Neural cell (in vitro differentiated cells): ENCODE measurements around the gene ABHD2. TPM values are rescaled to one million over a fixed set of nuclear protein-coding genes. Genes with fewer than 3 reads are reported as not detected.

Source experiments
- H2AFZ ChIP-seq: fragments of 200-600, 300-800 bp; sonication (generic), shearing (Covaris generic); 2 replicates; pipeline ENCODE4 v1.6.0; 2014; ENCODE audit warnings: low read depth, mild to moderate bottlenecking, antibody characterized with exemption, low read length, moderate library complexity
- H3F3A ChIP-seq: fragments of 200-600 bp; shearing (Covaris generic); 2 replicates; pipeline ENCODE4 v1.6.1; 2016; ENCODE audit warnings: mild to moderate bottlenecking, moderate library complexity, mixed read lengths, antibody characterized with exemption, low read length; ENCODE audit not compliant: insufficient read depth, poor library complexity, severe bottlenecking
- H3K27ac ChIP-seq: fragments of 200-600, 300-800 bp; sonication (generic), shearing (Covaris generic); 2 replicates; pipeline ENCODE4 v1.5.1; 2014; ENCODE audit warnings: mild to moderate bottlenecking, low read length, moderate library complexity
- H3K27me3 ChIP-seq: fragments of 300-800, 200-600 bp; sonication (generic), shearing (Covaris generic); 2 replicates; pipeline ENCODE4 v1.6.0; 2014; ENCODE audit warnings: mild to moderate bottlenecking, low read depth, low read length, moderate library complexity; ENCODE audit not compliant: insufficient read depth
- H3K36me3 ChIP-seq: fragments of 300-800, 200-600 bp; sonication (generic), shearing (Covaris generic); 2 replicates; pipeline ENCODE4 v1.5.1; 2014; ENCODE audit warnings: mild to moderate bottlenecking, antibody characterized with exemption, low read length, moderate library complexity; ENCODE audit not compliant: insufficient read depth
- H3K4me2 ChIP-seq: fragments of 300-800, 200-600 bp; sonication (generic), shearing (Covaris generic); 2 replicates; pipeline ENCODE4 v1.6.0; 2014; ENCODE audit warnings: mild to moderate bottlenecking, low read length
- H3K4me3 ChIP-seq: fragments of 300-800, 200-600 bp; sonication (generic), shearing (Covaris generic); 2 replicates; pipeline ENCODE4 v1.5.1; 2014; ENCODE audit warnings: mild to moderate bottlenecking, low read length, moderate library complexity
- H3K79me2 ChIP-seq: fragments of 200-600 bp; shearing (Covaris generic); replicated peaks from 2 replicates; pipeline ENCODE4 v1.6.0; 2014; ENCODE audit warnings: mild to moderate bottlenecking, low read length, moderate library complexity; ENCODE audit not compliant: insufficient read depth
- H3K9ac ChIP-seq: fragments of 300-800, 200-600 bp; sonication (generic), shearing (Covaris generic); 2 replicates; pipeline ENCODE4 v1.6.1; 2016; ENCODE audit warnings: mild to moderate bottlenecking, low read length, mixed read lengths
- H3K9me2 ChIP-seq: fragments of 200-600 bp; shearing (Covaris generic); 2 replicates; pipeline ENCODE4 v1.6.1; 2016; ENCODE audit warnings: mild to moderate bottlenecking, low read length, mixed read lengths; ENCODE audit not compliant: insufficient read depth
- H3K9me3 ChIP-seq: fragments of 200-600, 300-800 bp; sonication (generic), shearing (Covaris generic); 2 replicates; pipeline ENCODE4 v1.6.1; 2016; ENCODE audit warnings: mild to moderate bottlenecking, mixed run types, low read length, moderate library complexity, mixed read lengths
- H4K20me1 ChIP-seq: fragments of 200-600 bp; shearing (Covaris generic); 2 replicates; pipeline ENCODE4 v1.6.1; 2016; ENCODE audit warnings: mild to moderate bottlenecking, mixed run types; ENCODE audit not compliant: insufficient read depth
- CTCF ChIP-seq: fragments of 450-650 bp; IDR thresholded peaks from 2 replicates; pipeline ENCODE4 v1.5.1; 2014; ENCODE audit warnings: antibody characterized with exemption, mild to moderate bottlenecking, moderate library complexity; ENCODE audit not compliant: poor library complexity, severe bottlenecking
- EP300 ChIP-seq: fragments of 450-650 bp; conservative IDR thresholded peaks from 2 replicates; pipeline ENCODE4 v1.6.1; 2014; ENCODE audit warnings: antibody characterized with exemption, mild to moderate bottlenecking, moderate library complexity; ENCODE audit not compliant: poor library complexity, severe bottlenecking
- EZH2 ChIP-seq: fragments of 200-600, 300-800 bp; shearing (Covaris generic), sonication (generic); IDR thresholded peaks from 2 replicates; pipeline ENCODE4 v1.6.1; 2014; ENCODE audit warnings: antibody characterized with exemption, low read length, borderline replicate concordance, mild to moderate bottlenecking; ENCODE audit not compliant: insufficient read depth, poor library complexity, severe bottlenecking
- MXI1 ChIP-seq: fragments of 450-650 bp; conservative IDR thresholded peaks from 2 replicates; pipeline ENCODE4 v1.6.1; 2014; ENCODE audit warnings: antibody characterized with exemption, mild to moderate bottlenecking; ENCODE audit not compliant: poor library complexity, severe bottlenecking
- POLR2AphosphoS5 ChIP-seq: IDR thresholded peaks from 2 replicates; pipeline ENCODE4 v1.6.1; 2012
- RAD21 ChIP-seq: fragments of 450-650 bp; conservative IDR thresholded peaks from 2 replicates; pipeline ENCODE4 v1.6.1; 2014; ENCODE audit warnings: antibody characterized with exemption, mild to moderate bottlenecking, moderate library complexity
- REST ChIP-seq: IDR thresholded peaks from 2 replicates; pipeline ENCODE4 v1.6.1; 2012; ENCODE audit warnings: borderline replicate concordance
- SMC3 ChIP-seq: fragments of 450-650 bp; conservative IDR thresholded peaks from 2 replicates; pipeline ENCODE4 v1.6.1; 2014; ENCODE audit warnings: antibody characterized with exemption, mild to moderate bottlenecking, moderate library complexity; ENCODE audit not compliant: poor library complexity
- TAF1 ChIP-seq: IDR thresholded peaks from 2 replicates; pipeline ENCODE4 v1.6.1; 2012; ENCODE audit warnings: low read depth
- polyA plus RNA-seq: library from polyadenylated mRNA; depleted of rRNA; stranded (reverse); fragments of >200 nt; gene quantifications from 2 replicates; pipeline ENCODE4 v1.2.3, GENCODE V29; 2014

Gene ABHD2
- polyA plus RNA-seq, 1 donor from 2014 or later: 19.0 TPM

- no peak overlapping the region for H2AFZ ChIP-seq
- no peak for TF ChIP-seq MXI1
- TF ChIP-seq CTCF: no peak
- no peaks in the 10 kb centered on the region for H3K9me3 ChIP-seq
- peaks cover under 1% of the 10 kb centered on the region for H3K36me3 ChIP-seq
- H3F3A ChIP-seq: no peaks in the 10 kb centered on the region
- no peaks in the 10 kb centered on the region for H3K79me2 ChIP-seq
- H3K9ac ChIP-seq: no peak overlapping the region
- H3K27me3 ChIP-seq: no peaks in the 10 kb centered on the region
- H4K20me1 ChIP-seq: no peaks in the 10 kb centered on the region
- no peak overlapping the region for H3K4me3 ChIP-seq
- no peaks in the 10 kb centered on the region for H3K9me2 ChIP-seq
- H3K4me2 ChIP-seq: no peak overlapping the region
- no peak overlapping the region for H3K27ac ChIP-seq
Observed at GRCh38 chr15:89112341-89112971, 24.2 kb downstream of the ABHD2 start.

- Histone ChIP-seq H3K36me3 (peaks cover 4% of the 10 kb centered on the region), H3K27ac (no peak overlapping the region), H3K4me2 (no peak overlapping the region), H3K9me3 (no peaks in the 10 kb centered on the region), H3K4me3 (no peak overlapping the region), H3K27me3 (no peaks in the 10 kb centered on the region), H3K79me2 (no peaks in the 10 kb centered on the region), H3K9ac (no peak overlapping the region), H4K20me1 (no peaks in the 10 kb centered on the region), H2AFZ (no peak overlapping the region), H3K9me2 (no peaks in the 10 kb centered on the region), H3F3A (no peaks in the 10 kb centered on the region)
- TF ChIP-seq RAD21 (no peak), REST (no peak), CTCF (no peak), SMC3 (no peak), TAF1 (no peak), MXI1 (no peak), EP300 (no peak), EZH2 (no peak), POLR2AphosphoS5 (no peak)
Observed at GRCh38 chr15:89113296-89114024, 25.2 kb downstream of the ABHD2 start.
